ENCODE data around the gene WIZ. TPM values are rescaled to one million over a fixed set of nuclear protein-coding genes. Genes with fewer than 3 reads are reported as not detected.

WIZ gene
- total RNA-seq, 4 donors from 2014 or later: 17.4 to 41.8 (median 33.6) TPM

GRCh38 chr19:15427350-15427700, 22.4 kb downstream of the WIZ start:
- no peak for DNase-seq (ENCODE audit: low spot score)
- no peak for ATAC-seq (ENCODE audit: low FRiP score)
- no peak for TF ChIP-seq CTCF (IDR thresholded peaks at IDR 0.05)

GRCh38 chr19:15426485-15427349, 23.0 kb downstream of the WIZ start:
- TF ChIP-seq CTCF (IDR thresholded peaks at IDR 0.05): no peak
- DNase-seq (ENCODE audit: low spot score) (no peak), ATAC-seq (ENCODE audit: low FRiP score) (no peak)

GRCh38 chr19:15425321-15425950, 24.3 kb downstream of the WIZ start:
- no peak for TF ChIP-seq CTCF (IDR thresholded peaks at IDR 0.05)
- ATAC-seq (ENCODE audit: low FRiP score): no peak
- DNase-seq (ENCODE audit: low spot score): no peak

GRCh38 chr19:15424692-15425272, 25.0 kb downstream of the WIZ start:
- DNase-seq (ENCODE audit: low spot score): no peak
- ATAC-seq (ENCODE audit: low FRiP score): no peak
- no peak for TF ChIP-seq CTCF (IDR thresholded peaks at IDR 0.05)

- DNase-seq (ENCODE audit: low spot score): no peak
- no peak for TF ChIP-seq CTCF (IDR thresholded peaks at IDR 0.05)
- no peak for ATAC-seq (ENCODE audit: low FRiP score)
These were observed 25.6 kb downstream of the WIZ start for GRCh38 chr19:15424121-15424520.

- ATAC-seq (ENCODE audit: low FRiP score): no peak
- DNase-seq (ENCODE audit: low spot score): no peak
- TF ChIP-seq CTCF (IDR thresholded peaks at IDR 0.05): no peak
These were observed 26.6 kb downstream of the WIZ start for GRCh38 chr19:15423130-15423529.
